NCI-H510A treated with DMSO at 0.1 percent for 48 hours (cell line): ENCODE results near the gene EXOSC10.
"Not testable (repeated sequence)": the region's sequence is repeated elsewhere in the genome, so short reads cannot be mapped to it uniquely, and the experiment has no call there.

Source experiments
- DNase-seq: peaks from one replicate; lab custom pipeline; 2025; lab: John Stamatoyannopoulos, UW

The EXOSC10 gene

GRCh38 chr1:11061652-11062365 lies 37.9 kb downstream of the EXOSC10 start:
- DNase-seq = no peak

GRCh38 chr1:11059968-11060830 lies 39.5 kb downstream of the EXOSC10 start, which contains the start of gene SRM:
Gene SRM, minus strand, starts transcription at chr1:11060018. Its CDS starts 75 bp downstream, at chr1:11059943.
- DNase-seq = peak; percentile 99

DNA sequence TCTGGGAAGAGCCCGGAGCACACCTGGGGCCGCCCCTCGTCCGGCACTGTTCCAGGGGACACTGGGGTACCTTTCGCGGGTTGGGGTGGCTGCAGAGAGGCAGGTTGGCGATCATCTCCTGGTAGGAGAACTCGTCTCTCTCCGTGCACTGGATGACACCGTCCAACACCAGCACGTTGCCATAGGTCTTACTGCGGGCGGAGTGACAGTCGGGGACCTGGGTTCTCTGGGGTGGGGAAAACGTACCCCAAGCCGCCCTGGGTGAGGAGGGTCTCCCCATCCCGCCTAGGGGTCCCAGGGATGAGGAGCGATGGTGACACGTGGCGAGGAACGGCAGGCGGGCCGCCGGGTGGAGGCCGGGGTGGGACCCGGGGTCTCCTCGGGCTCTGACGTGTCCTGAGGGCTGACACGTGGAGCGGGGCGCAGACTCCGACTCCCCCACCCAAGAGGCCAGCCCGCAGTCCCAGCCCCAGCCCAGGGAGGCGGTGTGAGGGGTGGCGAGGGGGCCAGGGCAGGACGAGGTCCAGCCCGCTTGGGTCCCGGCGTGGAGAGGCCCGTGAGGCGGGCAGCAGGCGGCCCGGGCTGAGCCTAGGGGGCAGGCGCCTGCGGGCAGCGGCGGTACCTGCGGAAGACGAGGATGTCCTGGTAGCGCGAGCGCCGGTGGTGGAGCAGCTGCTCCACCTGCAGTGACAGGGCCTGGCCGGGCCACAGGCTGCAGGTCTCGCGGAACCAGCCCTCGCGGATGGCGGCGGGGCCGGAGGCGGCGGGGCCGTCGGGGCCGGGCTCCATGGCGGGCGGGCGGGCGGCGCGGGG lies 40.3 kb downstream of the EXOSC10 start:
- peak; percentile 88 for DNase-seq

GRCh38 chr1:11058595-11059154 lies 41.0 kb downstream of the EXOSC10 start:
- DNase-seq = peak; percentile 87

DNA sequence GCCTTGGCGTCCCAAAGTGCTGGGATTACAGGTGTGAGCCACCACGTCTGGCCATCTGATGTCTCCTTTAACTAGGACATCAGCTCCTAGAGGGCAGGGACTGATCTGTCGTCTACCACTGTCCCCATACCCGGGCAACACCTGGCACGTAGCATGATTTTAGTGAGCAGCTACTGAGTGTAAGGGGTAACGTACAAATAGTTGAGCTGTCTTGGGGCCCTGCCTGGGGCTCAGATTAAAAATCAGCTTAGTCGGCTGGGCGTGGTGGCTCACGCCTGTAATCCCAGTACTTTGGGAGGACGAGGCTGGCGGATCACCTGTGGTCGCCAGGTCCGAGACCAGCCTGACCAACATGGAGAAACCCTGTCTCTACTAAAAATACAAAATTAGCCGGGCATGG lies 41.6 kb downstream of the EXOSC10 start:
- no peak for DNase-seq

- DNase-seq = no peak
Measured at GRCh38 chr1:11057477-11057876, 42.2 kb downstream of the EXOSC10 start.

DNA sequence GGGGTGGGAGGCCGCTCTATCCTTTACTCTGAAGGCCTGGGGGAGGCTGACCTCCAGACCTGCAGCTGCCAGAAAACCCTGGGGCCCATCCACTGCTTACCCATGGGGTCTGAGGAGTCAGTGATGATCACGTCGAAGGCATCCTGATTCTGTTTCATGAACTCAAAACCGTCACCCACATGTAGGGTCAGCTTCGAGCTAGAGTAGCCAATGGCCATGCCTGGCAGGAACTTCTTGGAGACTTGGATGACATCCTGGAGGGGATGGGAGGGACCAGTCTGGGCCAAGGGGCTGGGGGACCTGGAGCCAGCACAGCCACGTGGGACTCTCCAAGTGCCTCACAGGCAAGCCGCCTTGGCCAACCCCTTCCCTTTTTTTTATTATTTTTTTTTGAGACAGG lies 43.2 kb downstream of the EXOSC10 start:
- DNase-seq = no peak

DNA sequence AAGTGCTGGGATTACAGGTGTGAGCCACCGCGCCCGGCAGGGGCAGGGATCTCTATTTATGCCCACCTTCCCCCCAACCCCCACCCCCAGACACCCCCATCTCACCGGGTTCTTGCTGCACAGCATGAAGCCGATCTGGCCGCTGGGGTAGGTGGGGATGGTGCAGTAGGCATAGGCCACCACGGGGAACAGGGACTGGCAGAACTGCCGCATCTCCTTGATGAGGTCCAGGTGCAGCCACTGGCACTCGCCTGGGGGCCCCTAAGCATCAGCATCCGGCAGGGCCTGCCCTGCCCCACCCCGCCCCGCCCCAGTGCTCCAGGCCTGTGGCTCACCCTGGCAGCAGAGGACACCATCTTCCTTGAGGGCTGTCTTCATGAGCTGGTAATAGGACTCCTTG lies 44.0 kb downstream of the EXOSC10 start:
- DNase-seq = no peak

- DNase-seq = no peak
Measured at GRCh38 chr1:11054666-11055065, 45.0 kb downstream of the EXOSC10 start.

GRCh38 chr1:11054181-11054580 lies 45.5 kb downstream of the EXOSC10 start:
- DNase-seq = no peak

GRCh38 chr1:11053758-11054137 lies 45.9 kb downstream of the EXOSC10 start:
- DNase-seq = no peak

DNA sequence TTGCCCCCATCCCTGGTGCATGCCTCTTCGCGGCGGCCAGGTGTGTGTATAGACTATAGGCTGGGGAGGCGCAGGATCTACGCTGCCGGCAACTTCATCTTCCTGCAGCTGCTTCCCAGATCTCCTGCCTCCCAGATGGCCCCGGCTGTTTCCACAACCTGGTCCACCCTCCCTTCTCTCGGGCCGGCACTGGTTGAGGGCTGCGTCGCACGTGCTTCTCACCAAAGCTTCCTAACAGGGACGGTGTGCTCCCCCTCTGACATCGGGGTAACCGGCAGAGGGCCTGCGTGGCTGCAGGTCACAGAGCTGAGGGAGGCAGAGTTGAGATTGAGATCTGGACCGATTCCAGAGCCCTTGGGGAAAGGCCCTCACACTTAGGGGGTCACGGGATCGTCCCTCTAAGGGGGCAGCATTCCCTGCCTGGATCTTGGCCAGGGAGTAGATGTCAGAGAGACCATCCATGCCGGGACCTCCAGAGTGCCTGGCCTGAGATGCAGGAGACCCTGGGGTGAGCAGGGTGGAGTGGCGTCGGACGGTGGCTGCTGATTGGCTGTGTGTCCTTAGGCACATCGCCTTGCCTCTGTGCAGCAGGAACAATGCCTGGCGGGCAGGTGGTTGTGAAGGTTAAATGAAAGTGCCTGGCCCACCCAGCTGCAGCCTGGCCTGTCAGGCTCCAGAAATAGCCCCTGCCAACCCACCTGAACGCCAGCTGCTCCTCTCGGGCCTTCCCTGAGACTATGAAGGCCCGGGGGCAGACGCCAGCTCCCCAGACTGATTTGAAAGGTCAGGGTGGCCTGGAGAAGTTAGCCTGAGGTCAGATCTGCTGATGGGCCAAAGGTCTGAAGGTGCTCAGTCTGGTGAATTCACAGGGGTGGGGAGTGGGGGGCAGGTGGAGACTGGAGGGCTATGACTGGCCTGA lies 46.6 kb downstream of the EXOSC10 start:
- peak; percentile 90 for DNase-seq

DNA sequence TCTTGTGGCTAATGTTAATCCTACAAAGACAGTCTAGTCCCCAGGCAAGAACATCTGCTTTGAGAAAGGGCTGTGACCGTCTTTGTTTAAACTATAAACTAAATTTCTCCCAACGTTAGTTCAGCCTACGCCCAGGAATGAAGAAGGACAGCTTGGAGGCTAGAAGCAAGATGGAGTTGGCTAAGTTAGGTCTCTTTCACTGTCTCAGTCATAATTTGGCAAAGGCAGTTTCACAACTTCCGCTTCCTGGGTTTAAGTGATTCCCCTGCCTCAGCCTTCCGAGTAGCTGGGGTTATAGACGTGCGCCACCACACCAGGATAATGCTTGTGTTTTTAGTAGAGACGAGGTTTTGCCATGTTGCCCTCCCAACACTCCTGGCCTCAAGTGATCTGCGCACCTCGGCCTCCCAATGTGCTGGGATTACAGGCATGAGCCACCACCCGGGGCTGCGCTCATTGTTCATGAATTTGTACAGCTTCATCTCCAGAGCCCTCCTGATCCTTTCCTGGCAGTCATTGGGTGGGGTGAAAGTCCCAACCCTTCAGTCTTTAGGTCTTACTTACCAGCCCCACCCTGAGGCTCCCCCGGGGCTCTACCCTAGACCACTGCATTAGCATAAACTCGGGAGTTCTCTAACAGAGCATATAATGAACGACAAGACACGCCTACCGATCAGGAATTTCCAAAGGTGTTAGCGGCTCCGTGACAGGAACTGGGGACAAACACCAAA lies 47.7 kb downstream of the EXOSC10 start:
- no peak for DNase-seq

GRCh38 chr1:11051121-11051520 lies 48.5 kb downstream of the EXOSC10 start:
- not testable (repeated sequence) for DNase-seq

DNA sequence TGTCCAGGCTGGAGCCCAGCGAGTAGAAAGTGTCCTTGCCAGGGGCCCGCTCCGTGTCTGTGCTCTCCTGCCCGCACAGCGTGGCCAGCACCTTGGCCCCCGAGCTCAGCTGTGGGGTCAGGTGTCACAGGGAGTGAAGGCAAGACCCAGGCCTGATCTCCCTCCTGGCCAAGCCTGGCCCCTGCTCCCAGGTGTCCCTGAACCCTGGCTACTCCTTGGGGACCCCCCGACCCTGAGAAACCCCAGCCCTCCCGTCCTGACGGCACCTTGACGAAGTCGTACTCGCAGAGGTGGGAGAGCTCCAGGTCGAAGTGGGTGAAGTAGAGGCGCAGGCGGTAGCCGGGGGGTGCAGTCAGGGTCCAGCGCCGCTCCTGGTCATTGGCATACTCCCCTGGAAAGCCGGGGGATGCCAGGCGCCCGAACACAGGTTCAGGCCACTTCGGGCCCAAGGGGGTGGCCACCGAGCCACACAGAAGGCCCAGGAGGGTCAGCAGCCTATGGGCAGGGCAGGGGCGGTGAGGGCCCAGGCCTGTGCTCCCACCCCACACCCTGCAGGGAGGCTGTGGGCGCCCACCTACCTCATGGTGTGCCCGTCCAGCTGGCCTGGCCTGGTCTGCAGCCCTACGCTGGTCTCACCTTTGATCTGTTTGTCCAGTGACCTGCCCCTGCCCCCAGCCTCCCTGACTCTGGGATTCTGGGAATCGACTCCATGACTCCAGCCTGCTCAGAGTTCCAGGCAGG lies 52.9 kb downstream of the EXOSC10 start, which contains the start of gene MASP2:
MASP2 (minus strand) TSS at position 615 of the 741 bp plus-strand sequence; CDS start at position 583, 32 bp downstream.
- DNase-seq = no peak

- DNase-seq = no peak
Measured at GRCh38 chr1:11046270-11046566, 53.5 kb downstream of the EXOSC10 start.

GRCh38 chr1:11045428-11046269 lies 54.0 kb downstream of the EXOSC10 start:
- DNase-seq = peak; percentile 86

GRCh38 chr1:11044849-11045427 lies 54.7 kb downstream of the EXOSC10 start:
- DNase-seq = no peak
